OCI-LY1 (cell line): ENCODE data around the gene P2RY11.

Experiments
- H2AFZ ChIP-seq: fragments of 200-600 bp; sonication (generic), shearing (Covaris generic); 2 replicates; pipeline ENCODE4 v1.6.0; 2014; ENCODE audit warnings: antibody characterized with exemption, mild to moderate bottlenecking, low read length
- H3F3A ChIP-seq: fragments of 200-600 bp; sonication (generic), shearing (Covaris generic); 2 replicates; pipeline ENCODE4 v1.6.0; 2014; ENCODE audit warnings: mild to moderate bottlenecking, antibody characterized with exemption, low read length, moderate library complexity; ENCODE audit not compliant: insufficient read depth
- H3K27ac ChIP-seq: fragments of 200-600 bp; sonication (generic); 2 replicates; pipeline ENCODE4 v1.5.1; 2014; ENCODE audit warnings: low read length, mixed run types, mild to moderate bottlenecking, low read depth; ENCODE audit not compliant: poor library complexity, severe bottlenecking
- H3K27me3 ChIP-seq: fragments of 200-600 bp; sonication (generic); 2 replicates; pipeline ENCODE4 v1.6.0; 2014; ENCODE audit warnings: antibody characterized with exemption, mild to moderate bottlenecking, low read length, moderate library complexity; ENCODE audit not compliant: insufficient read depth
- H3K36me3 ChIP-seq: fragments of 200-600 bp; sonication (generic); 2 replicates; pipeline ENCODE4 v1.6.1; 2014; ENCODE audit warnings: mild to moderate bottlenecking, antibody characterized with exemption, low read length, moderate library complexity, mixed read lengths; ENCODE audit not compliant: insufficient read depth
- H3K4me1 ChIP-seq: fragments of 200-600 bp; sonication (generic); 2 replicates; pipeline ENCODE4 v1.5.1; 2014; ENCODE audit warnings: mild to moderate bottlenecking, low read length, moderate library complexity; ENCODE audit not compliant: insufficient read depth, severe bottlenecking
- H3K4me2 ChIP-seq: fragments of 200-600 bp; sonication (generic), shearing (Covaris generic); 2 replicates; pipeline ENCODE4 v1.6.1; 2014; ENCODE audit warnings: low read length
- H3K4me3 ChIP-seq: fragments of 200-600 bp; sonication (generic); 2 replicates; pipeline ENCODE4 v1.5.1; 2014; ENCODE audit warnings: low read length, low read depth, mild to moderate bottlenecking, mixed read lengths; ENCODE audit not compliant: poor library complexity, severe bottlenecking
- H3K79me2 ChIP-seq: fragments of 200-600 bp; shearing (Covaris generic); 2 replicates; pipeline ENCODE4 v1.6.1; 2016; ENCODE audit warnings: mixed run types, low read length, mixed read lengths; ENCODE audit not compliant: insufficient read depth
- H3K9ac ChIP-seq: fragments of 200-600 bp; sonication (generic), shearing (Covaris generic); 2 replicates; pipeline ENCODE4 v1.6.1; 2014; ENCODE audit warnings: mild to moderate bottlenecking, low read length, mixed read lengths
- H3K9me2 ChIP-seq: fragments of 200-600 bp; sonication (generic), shearing (Covaris generic); 2 replicates; pipeline ENCODE4 v1.6.1; 2014; ENCODE audit warnings: low read depth, mild to moderate bottlenecking, low read length, mixed read lengths
- H3K9me3 ChIP-seq: fragments of 200-600 bp; shearing (Covaris generic); 2 replicates; pipeline ENCODE4 v1.6.1; 2014; ENCODE audit warnings: low read length, mixed read lengths
- H4K20me1 ChIP-seq: fragments of 200-600 bp; sonication (generic), shearing (Covaris generic); 2 replicates; pipeline ENCODE4 v1.6.0; 2016; ENCODE audit warnings: mild to moderate bottlenecking, low read length; ENCODE audit not compliant: insufficient read depth
- EZH2 ChIP-seq: fragments of 200-600 bp; sonication (generic), shearing (Covaris generic); IDR thresholded peaks from 2 replicates; pipeline ENCODE4 v1.8.0; 2017; ENCODE audit warnings: borderline replicate concordance, mixed run types, mild to moderate bottlenecking, antibody characterized with exemption, low read length, moderate library complexity, mixed read lengths
- TF ChIP-seq, protein P1 (sequence below): fragments of 200-600 bp; sonication (generic), shearing (Covaris generic); IDR thresholded peaks from 2 replicates; pipeline ENCODE4 v1.5.1; 2017; ENCODE audit warnings: mild to moderate bottlenecking, antibody characterized with exemption, low read length, moderate library complexity, mixed read lengths

P2RY11 gene

DNA sequence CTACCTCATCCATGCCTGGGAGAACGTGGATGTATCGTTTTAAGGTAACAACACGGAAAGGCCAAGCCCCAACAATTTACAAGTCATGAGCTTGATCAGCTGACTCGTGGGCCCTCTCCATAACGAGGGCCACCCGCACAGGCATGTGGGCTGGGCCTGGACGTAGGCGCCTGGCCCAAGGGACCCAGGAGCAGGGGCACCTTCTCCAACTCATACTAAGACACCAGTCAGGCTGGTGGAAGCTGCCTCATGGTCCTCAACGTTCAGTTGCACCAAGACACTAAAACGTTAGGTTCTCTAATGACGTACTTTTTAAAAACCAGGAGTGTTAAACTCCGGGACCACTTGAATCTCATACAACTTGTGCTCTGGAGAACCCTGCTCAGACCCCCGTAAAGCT, 30.0 kb downstream of the P2RY11 start:
- Histone ChIP-seq H3K9me3 (no peaks in the 10 kb centered on the region), H3K79me2 (no peaks in the 10 kb centered on the region), H3K4me2 (no peak overlapping the region), H3F3A (no peaks in the 10 kb centered on the region), H2AFZ (no peak overlapping the region), H4K20me1 (no peaks in the 10 kb centered on the region), H3K9me2 (no peaks in the 10 kb centered on the region), H3K36me3 (peaks cover 100% of the 10 kb centered on the region), H3K27me3 (no peaks in the 10 kb centered on the region), H3K4me3 (no peak overlapping the region), H3K27ac (no peak overlapping the region), H3K4me1 (no peaks in the 10 kb centered on the region), H3K9ac (no peak overlapping the region)
- TF ChIP-seq, protein P1, sequence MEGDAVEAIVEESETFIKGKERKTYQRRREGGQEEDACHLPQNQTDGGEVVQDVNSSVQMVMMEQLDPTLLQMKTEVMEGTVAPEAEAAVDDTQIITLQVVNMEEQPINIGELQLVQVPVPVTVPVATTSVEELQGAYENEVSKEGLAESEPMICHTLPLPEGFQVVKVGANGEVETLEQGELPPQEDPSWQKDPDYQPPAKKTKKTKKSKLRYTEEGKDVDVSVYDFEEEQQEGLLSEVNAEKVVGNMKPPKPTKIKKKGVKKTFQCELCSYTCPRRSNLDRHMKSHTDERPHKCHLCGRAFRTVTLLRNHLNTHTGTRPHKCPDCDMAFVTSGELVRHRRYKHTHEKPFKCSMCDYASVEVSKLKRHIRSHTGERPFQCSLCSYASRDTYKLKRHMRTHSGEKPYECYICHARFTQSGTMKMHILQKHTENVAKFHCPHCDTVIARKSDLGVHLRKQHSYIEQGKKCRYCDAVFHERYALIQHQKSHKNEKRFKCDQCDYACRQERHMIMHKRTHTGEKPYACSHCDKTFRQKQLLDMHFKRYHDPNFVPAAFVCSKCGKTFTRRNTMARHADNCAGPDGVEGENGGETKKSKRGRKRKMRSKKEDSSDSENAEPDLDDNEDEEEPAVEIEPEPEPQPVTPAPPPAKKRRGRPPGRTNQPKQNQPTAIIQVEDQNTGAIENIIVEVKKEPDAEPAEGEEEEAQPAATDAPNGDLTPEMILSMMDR: no peak
- TF ChIP-seq EZH2: no peak

- Histone ChIP-seq H3K4me3 (no peak overlapping the region), H3K9me2 (no peaks in the 10 kb centered on the region), H3K9ac (no peak overlapping the region), H2AFZ (no peak overlapping the region), H3F3A (no peaks in the 10 kb centered on the region), H3K36me3 (peaks cover 100% of the 10 kb centered on the region), H4K20me1 (no peaks in the 10 kb centered on the region), H3K4me2 (no peak overlapping the region), H3K79me2 (no peaks in the 10 kb centered on the region), H3K4me1 (no peaks in the 10 kb centered on the region), H3K9me3 (no peaks in the 10 kb centered on the region), H3K27me3 (no peaks in the 10 kb centered on the region), H3K27ac (no peak overlapping the region)
- TF ChIP-seq EZH2: no peak
- TF ChIP-seq, protein P1: no peak
These were observed 30.5 kb downstream of the P2RY11 start for GRCh38 chr19:10141973-10142372.

- no peaks in the 10 kb centered on the region for H3K79me2 ChIP-seq
- no peaks in the 10 kb centered on the region for H3F3A ChIP-seq
- no peaks in the 10 kb centered on the region for H3K9me3 ChIP-seq
- no peak overlapping the region for H3K4me3 ChIP-seq
- peaks cover 98% of the 10 kb centered on the region for H3K36me3 ChIP-seq
- H3K9me2 ChIP-seq: no peaks in the 10 kb centered on the region
- H3K4me2 ChIP-seq: no peak overlapping the region
- no peaks in the 10 kb centered on the region for H3K4me1 ChIP-seq
- TF ChIP-seq, protein P1: no peak
- no peak for TF ChIP-seq EZH2
- no peaks in the 10 kb centered on the region for H3K27me3 ChIP-seq
- H3K9ac ChIP-seq: no peak overlapping the region
- no peak overlapping the region for H3K27ac ChIP-seq
- H2AFZ ChIP-seq: no peak overlapping the region
- no peaks in the 10 kb centered on the region for H4K20me1 ChIP-seq
These were observed 31.3 kb downstream of the P2RY11 start for GRCh38 chr19:10142701-10143375.
